Upper lobe of left lung (tissue), 4 donors: Measurements from ENCODE around the gene GRK3.

Experiments used
- POLR2A ChIP-seq, 4 donors: fragments of 450-650 bp; IDR thresholded peaks; one replicate each; pipeline ENCODE4 v1.5.1; 2016 to 2017; ENCODE audit warnings: antibody characterized with exemption in 4 of 4, mild to moderate bottlenecking in 2 of 4
- TF ChIP-seq, protein P1 (sequence below), 6 experiments: fragments of 450-650 bp in 4 of 6; fragments of 200-600 bp in 2 of 6; sonication (generic) in 2 of 6; IDR thresholded peaks; one replicate each; pipeline ENCODE4 v1.5.1; 2016 to 2019; ENCODE audit warnings: antibody characterized with exemption in 6 of 6

DNA sequence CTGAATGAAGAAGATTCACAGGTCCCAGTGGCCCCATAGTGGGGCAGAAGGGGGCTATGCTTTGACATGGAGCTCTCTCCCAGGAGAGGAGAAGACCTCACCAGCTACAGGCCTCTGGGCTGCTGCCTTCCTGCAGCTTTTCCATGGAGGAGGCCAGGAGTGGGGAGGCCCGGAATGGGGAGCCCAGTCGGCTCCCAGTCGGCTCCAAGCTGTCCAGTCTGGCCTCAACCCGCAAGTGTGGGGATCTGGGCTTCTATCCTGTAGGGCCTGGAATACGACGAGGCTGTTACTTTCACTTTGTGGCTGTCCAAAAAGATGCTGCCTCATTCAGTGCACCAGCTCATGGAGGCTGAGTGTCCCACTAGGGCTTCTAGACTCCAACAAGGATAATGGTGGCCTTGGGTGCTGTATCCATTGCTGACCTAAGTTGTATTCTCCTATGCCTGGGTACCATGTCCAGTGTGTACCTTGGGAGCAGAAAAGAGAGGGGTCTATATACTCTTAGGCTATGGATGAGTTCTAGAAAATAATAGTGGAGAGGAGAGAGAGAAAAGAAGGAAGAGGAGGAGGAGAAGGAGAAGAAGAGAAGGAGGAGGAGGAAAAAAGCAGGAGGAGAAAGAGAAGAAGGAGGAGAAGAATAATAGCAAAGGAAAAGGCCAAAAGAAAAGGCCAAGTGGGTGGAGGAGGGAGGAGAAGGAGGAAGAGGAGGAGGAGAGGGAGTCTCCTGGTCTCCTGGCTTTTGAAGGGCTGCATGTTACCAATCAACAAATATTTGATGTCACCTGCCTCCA, 178.6 kb downstream of the GRK3 start:
- TF ChIP-seq, protein P1, sequence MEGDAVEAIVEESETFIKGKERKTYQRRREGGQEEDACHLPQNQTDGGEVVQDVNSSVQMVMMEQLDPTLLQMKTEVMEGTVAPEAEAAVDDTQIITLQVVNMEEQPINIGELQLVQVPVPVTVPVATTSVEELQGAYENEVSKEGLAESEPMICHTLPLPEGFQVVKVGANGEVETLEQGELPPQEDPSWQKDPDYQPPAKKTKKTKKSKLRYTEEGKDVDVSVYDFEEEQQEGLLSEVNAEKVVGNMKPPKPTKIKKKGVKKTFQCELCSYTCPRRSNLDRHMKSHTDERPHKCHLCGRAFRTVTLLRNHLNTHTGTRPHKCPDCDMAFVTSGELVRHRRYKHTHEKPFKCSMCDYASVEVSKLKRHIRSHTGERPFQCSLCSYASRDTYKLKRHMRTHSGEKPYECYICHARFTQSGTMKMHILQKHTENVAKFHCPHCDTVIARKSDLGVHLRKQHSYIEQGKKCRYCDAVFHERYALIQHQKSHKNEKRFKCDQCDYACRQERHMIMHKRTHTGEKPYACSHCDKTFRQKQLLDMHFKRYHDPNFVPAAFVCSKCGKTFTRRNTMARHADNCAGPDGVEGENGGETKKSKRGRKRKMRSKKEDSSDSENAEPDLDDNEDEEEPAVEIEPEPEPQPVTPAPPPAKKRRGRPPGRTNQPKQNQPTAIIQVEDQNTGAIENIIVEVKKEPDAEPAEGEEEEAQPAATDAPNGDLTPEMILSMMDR (IDR thresholded peaks at IDR 0.05), result no peak
- no peak for TF ChIP-seq POLR2A (IDR thresholded peaks at IDR 0.05)
